CD8-positive, alpha-beta memory T cell (primary cell): Measurements from ENCODE around the gene SSC4D. TPM values are rescaled to one million over a fixed set of nuclear protein-coding genes. Genes with fewer than 3 reads are reported as not detected.
A peak's percentile ranks its signal among the peaks of the same experiment; 100 is the strongest.
"Not testable (repeated sequence)": the region's sequence is repeated elsewhere in the genome, so short reads cannot be mapped to it uniquely, and the experiment has no call there.

ENCODE experiments used
- CTCF ChIA-PET: fragments of 350-600 bp; sonication (Branson Sonifier 250); formaldehyde crosslinking; loops from one replicate; lab custom pipeline; 2021; ENCODE audit warnings: antibody characterized with exemption; lab: Charles Lee
- POLR2A ChIA-PET: fragments of 350-600 bp; sonication (Branson Sonifier 250); formaldehyde crosslinking; loops from one replicate; lab custom pipeline; 2021; ENCODE audit warnings: antibody characterized with exemption; lab: Charles Lee
- DNase-seq, 5 donors: peaks; one replicate each; pipeline versions ENCODE4 v3.0.0 to v3.0.0-alpha.2; 2020 to 2022; ENCODE audit warnings: mixed read lengths in 1 of 5
- H3K27ac ChIP-seq: one replicate; pipeline ENCODE4 v1.7.0; 2013; ENCODE audit warnings: low read depth, mild to moderate bottlenecking, low read length, moderate library complexity
- H3K27me3 ChIP-seq: 2 replicates; pipeline ENCODE4 v1.7.0; 2013; ENCODE audit warnings: low read length, mild to moderate bottlenecking; ENCODE audit not compliant: insufficient read depth, poor library complexity, severe bottlenecking
- H3K36me3 ChIP-seq: 2 replicates; pipeline ENCODE4 v1.7.0; 2013; ENCODE audit warnings: mild to moderate bottlenecking, low read length, moderate library complexity; ENCODE audit not compliant: insufficient read depth
- H3K4me1 ChIP-seq: 2 replicates; pipeline ENCODE4 v1.7.0; 2013; ENCODE audit warnings: mild to moderate bottlenecking, low read length, moderate library complexity; ENCODE audit not compliant: insufficient read depth
- H3K4me3 ChIP-seq: 2 replicates; pipeline ENCODE4 v1.7.0; 2013; ENCODE audit warnings: mild to moderate bottlenecking, low read length
- H3K9me3 ChIP-seq: 2 replicates; pipeline ENCODE4 v1.7.0; 2013; ENCODE audit warnings: mild to moderate bottlenecking, low read length
- H3K27ac Mint-ChIP-seq, 8 donors: one replicate each; pipeline ENCODE4 v1.8.0; 2020 to 2021; ENCODE audit warnings: mixed read lengths in 8 of 8, mild to moderate bottlenecking in 6 of 8, inconsistent platforms in 3 of 8, moderate library complexity in 3 of 8
- H3K27me3 Mint-ChIP-seq, 2 donors: one replicate each; pipeline ENCODE4 v1.8.0; 2020 to 2021; ENCODE audit warnings: mixed read lengths in 2 of 2, mild to moderate bottlenecking in 1 of 2, moderate library complexity in 1 of 2
- H3K36me3 Mint-ChIP-seq, 3 donors: one replicate each; pipeline ENCODE4 v1.8.0; 2020 to 2021; ENCODE audit warnings: mixed read lengths in 3 of 3, inconsistent platforms in 1 of 3, mild to moderate bottlenecking in 1 of 3
- H3K4me1 Mint-ChIP-seq, 3 donors: one replicate each; pipeline ENCODE4 v1.8.0; 2020 to 2021; ENCODE audit warnings: mixed read lengths in 3 of 3, inconsistent platforms in 1 of 3, mild to moderate bottlenecking in 1 of 3
- H3K4me3 Mint-ChIP-seq, 7 donors: one replicate each; pipeline ENCODE4 v1.8.0; 2020 to 2021; ENCODE audit warnings: mixed read lengths in 7 of 7, mild to moderate bottlenecking in 6 of 7, moderate library complexity in 4 of 7, inconsistent platforms in 2 of 7
- H3K9me3 Mint-ChIP-seq, 5 donors: one replicate each; pipeline ENCODE4 v1.8.0; 2020 to 2022; ENCODE audit warnings: mixed read lengths in 5 of 5, mild to moderate bottlenecking in 3 of 5, moderate library complexity in 2 of 5, inconsistent platforms in 1 of 5
- polyA plus RNA-seq: library from polyadenylated mRNA; unstranded; fragments of 300-500 nt; fragmentation: Illumina TruSeq; gene quantifications from one replicate; pipeline ENCODE4 v1.2.3, GENCODE V29; 2021
- total RNA-seq, 2 experiments: library from RNA; stranded (reverse); gene quantifications; one replicate each; pipeline ENCODE4 v1.2.3, GENCODE V29; 2021

SSC4D gene
- total and polyA plus RNA-seq, 3 experiments from 2014 or later, result 0.17 to 0.55 (median 0.35) TPM

DNA sequence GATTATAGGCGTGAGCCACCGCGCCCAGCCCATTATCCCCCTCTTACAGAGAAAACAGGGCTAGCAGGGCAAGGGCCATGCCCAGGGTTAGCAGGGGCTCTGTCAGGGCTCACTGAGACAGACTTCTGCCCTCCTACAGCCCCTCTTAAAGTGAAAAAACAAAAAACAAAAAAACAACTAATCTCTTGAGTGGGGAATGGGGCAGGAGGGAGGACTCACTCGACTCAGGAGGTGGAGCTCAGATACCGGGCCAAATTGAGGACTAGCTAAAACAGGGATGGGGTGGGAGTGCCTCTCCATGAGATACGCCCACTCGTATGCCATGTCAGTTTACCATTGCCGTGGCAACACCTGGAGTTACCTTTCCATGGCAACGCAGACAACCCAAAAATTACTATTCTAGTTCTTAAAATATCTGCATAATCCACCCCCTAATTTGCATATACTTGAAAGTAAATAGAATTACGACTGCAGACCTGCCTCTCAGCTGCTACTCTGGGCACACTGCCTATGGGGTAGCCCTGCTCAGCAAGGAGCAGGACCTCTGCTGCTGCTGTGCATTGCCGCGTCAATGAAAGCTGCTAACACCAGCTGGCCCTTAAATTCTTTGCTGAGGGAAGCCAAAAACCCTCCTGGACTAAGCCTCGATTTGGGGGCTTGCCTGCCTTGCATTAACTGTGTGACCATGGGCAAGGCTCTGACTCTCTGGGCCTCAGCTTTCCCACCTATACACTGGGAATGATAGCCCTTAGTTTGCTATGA lies 13.4 kb downstream of the SSC4D start:
- no peak overlapping the region for H3K27ac ChIP-seq
- ChIA-PET POLR2A (no interaction called here), CTCF (no interaction called here)
- H3K4me1 ChIP-seq, result peaks cover 21% of the 10 kb centered on the region
- Mint-ChIP-seq H3K27ac (peak overlapping the region in 2 of 8 donors; percentile 39 to 50), H3K9me3 (no peaks in the 10 kb centered on the region), H3K4me1 (peaks cover 10 to 31% (median 22%) of the 10 kb centered on the region in 3 donors), H3K27me3 (peaks cover 0 to 2% of the 10 kb centered on the region in 2 donors), H3K4me3 (peak overlapping the region in 4 of 7 donors; percentile 8 to 75 (median 26)), H3K36me3 (peaks cover 0 to 3% (median 0%) of the 10 kb centered on the region in 3 donors)
- DNase-seq, result no peak
- H3K36me3 ChIP-seq, result no peaks in the 10 kb centered on the region
- no peaks in the 10 kb centered on the region for H3K27me3 ChIP-seq
- H3K4me3 ChIP-seq, result no peak overlapping the region
- H3K9me3 ChIP-seq, result no peaks in the 10 kb centered on the region

DNA sequence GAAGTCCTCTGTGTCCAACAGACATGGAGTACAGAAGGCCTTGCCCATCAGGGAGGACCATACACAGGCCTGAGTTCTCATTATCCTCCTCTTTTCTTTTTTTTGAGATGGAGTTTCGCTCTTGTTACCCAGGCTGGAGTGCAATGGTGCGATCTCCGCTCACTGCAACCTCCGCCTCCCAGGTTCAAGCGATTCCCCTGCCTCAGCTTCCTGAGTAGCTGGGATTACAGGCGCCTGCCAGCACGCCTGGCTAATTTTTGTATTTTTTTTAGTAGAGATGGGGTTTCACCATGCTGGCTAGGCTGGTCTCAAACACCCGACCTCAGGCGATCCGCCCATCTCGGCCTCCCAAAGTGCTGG lies 13.9 kb downstream of the SSC4D start:
- CTCF ChIA-PET, result interaction anchor here (1.0 kb wide), 1 partner anchor 36 kb away, joined by 3 read pairs; no protein-coding TSS in a partner anchor
- not testable (repeated sequence) for H3K9me3 Mint-ChIP-seq

DNA sequence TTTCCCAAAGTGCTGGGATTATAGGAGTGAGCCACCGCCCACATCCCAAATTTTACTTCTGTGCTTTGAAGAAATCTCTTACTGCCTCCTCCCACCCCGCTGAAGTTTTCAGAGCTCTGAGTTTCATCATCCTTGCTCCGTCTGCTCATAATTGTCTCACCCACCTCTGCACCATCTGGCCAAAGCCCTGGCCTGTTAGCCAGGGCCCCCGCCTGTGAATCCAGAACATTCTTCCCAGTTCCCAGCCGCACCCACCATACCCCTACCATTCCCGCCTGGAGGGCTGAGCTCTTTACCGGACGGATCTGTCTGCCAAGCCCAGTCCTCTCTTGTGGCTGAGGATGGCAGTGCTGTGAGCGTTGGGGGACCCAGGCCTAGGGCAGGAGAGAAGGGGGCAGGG lies 14.5 kb downstream of the SSC4D start:
- H3K9me3 Mint-ChIP-seq, result no peaks in the 10 kb centered on the region
- CTCF ChIA-PET, result interaction anchor here (1.0 kb wide), 1 partner anchor 35 kb away, joined by 3 read pairs; no protein-coding TSS in a partner anchor
- peaks cover 0 to 2% of the 10 kb centered on the region in 2 donors for H3K27me3 Mint-ChIP-seq

More for the DNA sequence above, 13.9 kb downstream of the SSC4D start:
- peaks cover 10 to 31% (median 22%) of the 10 kb centered on the region in 3 donors for H3K4me1 Mint-ChIP-seq
- H3K9me3 ChIP-seq, POLR2A ChIA-PET, H3K36me3 Mint-ChIP-seq, DNase-seq, H3K4me3 ChIP-seq, H3K27ac ChIP-seq, H3K27me3 ChIP-seq, H3K27me3 Mint-ChIP-seq, H3K36me3 ChIP-seq: not testable (repeated sequence)
- H3K4me1 ChIP-seq, result peaks cover 21% of the 10 kb centered on the region
- peak overlapping the region in 1 of 8 donors; percentile 64 for H3K27ac Mint-ChIP-seq
- H3K4me3 Mint-ChIP-seq, result peak overlapping the region in 3 of 7 donors; percentile 23 to 81 (median 27)

DNA sequence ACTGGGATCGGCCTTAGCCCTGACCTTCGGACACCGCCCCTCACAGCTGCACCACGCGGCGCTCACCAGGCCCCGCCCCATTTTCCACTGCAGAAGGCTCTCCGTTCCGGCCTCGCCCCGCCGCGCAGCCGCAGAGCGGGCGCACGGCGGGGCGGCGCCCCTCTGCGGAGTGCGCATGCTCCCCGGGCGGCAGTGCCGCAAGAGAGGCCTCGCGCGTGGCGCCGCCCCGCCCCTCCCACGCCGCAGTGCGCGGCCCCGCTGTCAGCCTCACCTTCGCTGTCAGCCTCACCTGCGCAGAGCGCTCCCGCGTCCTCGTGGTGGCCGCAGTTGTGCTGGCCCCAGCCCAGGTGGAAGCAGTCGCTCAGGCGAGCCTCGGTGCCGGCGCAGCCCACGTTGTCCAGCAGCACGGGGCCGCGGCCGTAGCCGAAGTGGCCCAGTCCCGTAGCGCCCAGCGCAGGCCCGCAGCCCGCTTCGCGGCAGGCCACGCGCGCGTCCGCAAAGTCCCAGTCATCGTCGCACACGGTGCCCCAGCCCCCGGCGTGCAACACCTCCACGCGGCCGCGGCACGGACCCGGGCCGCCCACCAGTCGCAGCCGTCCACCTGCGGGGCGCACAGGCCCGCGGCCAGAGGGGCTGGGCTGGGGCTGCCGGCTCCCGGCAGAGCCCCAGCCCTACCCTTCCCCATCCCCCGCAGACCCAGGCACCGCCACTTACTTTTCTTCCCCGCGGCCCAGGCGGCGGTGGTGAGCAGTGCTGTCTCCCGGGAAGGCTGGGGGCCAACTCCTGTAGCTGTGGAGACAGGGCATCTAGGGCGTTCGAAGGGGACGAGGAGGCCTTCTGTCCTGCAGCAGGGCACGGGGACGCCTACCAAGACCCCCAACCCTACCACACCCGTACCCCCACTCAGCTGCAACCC lies 16.1 kb downstream of the SSC4D start:
- Histone ChIP-seq H3K36me3 (no peaks in the 10 kb centered on the region), H3K4me3 (peak overlapping the region; percentile 42), H3K27me3 (no peaks in the 10 kb centered on the region), H3K4me1 (peaks cover 21% of the 10 kb centered on the region), H3K9me3 (no peaks in the 10 kb centered on the region), H3K27ac (peak overlapping the region; percentile 53)
- CTCF ChIA-PET, result interaction anchor here (1.2 to 2.1 kb wide), 3 partner anchors 9 to 75 kb away, joined by 4 to 5 read pairs (median 4); no protein-coding TSS in a partner anchor
- Mint-ChIP-seq H3K27ac (peak overlapping the region; percentile 76 to 95 (median 91)), H3K36me3 (peaks cover 0 to 3% (median 0%) of the 10 kb centered on the region in 3 donors), H3K4me3 (peak overlapping the region; percentile 82 to 92 (median 89)), H3K27me3 (peaks cover 0 to 2% of the 10 kb centered on the region in 2 donors), H3K9me3 (no peaks in the 10 kb centered on the region), H3K4me1 (peaks cover 10 to 27% (median 22%) of the 10 kb centered on the region in 3 donors)
- POLR2A ChIA-PET, result interaction anchor here (0.7 to 1.8 kb wide), 3 partner anchors 35 to 75 kb away, joined by 3 to 11 read pairs (median 4); partner anchors contain the start of gene YWHAG
- DNase-seq, result peak; percentile 87 to 92 (median 88)

More for the DNA sequence above, 14.5 kb downstream of the SSC4D start:
- no peaks in the 10 kb centered on the region for H3K27me3 ChIP-seq
- no peak for DNase-seq
- Mint-ChIP-seq H3K36me3 (peaks cover 0 to 3% (median 0%) of the 10 kb centered on the region in 3 donors), H3K4me3 (peak overlapping the region in 3 of 7 donors; percentile 28 to 81 (median 61)), H3K27ac (peak overlapping the region in 1 of 8 donors; percentile 2), H3K4me1 (peaks cover 10 to 31% (median 22%) of the 10 kb centered on the region in 3 donors)
- H3K27ac ChIP-seq, result no peak overlapping the region
- no peak overlapping the region for H3K4me3 ChIP-seq
- POLR2A ChIA-PET, result no interaction called here
- no peaks in the 10 kb centered on the region for H3K9me3 ChIP-seq
- H3K36me3 ChIP-seq, result no peaks in the 10 kb centered on the region
- H3K4me1 ChIP-seq, result peaks cover 21% of the 10 kb centered on the region

DNA sequence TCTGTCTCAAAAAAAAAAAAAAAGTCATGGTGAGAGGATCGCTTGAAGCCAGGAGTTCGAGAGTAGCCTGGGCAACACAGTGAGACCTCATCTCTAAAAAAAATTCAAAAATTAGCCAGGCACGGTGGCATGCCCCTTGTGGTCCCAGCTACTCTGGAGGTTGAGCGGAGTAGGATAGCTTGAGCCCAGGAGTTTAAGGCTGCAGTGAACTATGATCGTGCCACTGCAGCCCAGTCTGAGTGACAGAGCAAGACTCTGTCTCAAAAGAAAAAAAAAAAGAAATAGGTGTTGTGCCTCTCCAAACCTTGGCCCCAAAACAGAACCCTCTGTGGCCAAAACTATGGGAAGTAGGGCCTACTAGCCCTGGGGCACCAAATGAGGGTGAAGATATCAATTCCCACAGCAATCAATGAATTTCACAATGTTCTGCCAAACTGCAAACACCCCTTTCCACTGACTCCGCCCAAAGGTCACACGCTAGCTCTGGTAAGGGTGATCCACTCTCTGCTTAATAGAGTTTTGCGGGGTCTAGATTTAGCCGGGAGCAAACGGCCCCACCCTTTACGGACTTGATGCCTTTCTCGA lies 16.9 kb downstream of the SSC4D start:
- Histone ChIP-seq H3K27ac (peak overlapping the region; percentile 53), H3K36me3 (no peaks in the 10 kb centered on the region), H3K4me3 (peak overlapping the region; percentile 42), H3K4me1 (peaks cover 21% of the 10 kb centered on the region), H3K27me3 (no peaks in the 10 kb centered on the region), H3K9me3 (no peaks in the 10 kb centered on the region)
- H3K4me1 Mint-ChIP-seq, result peaks cover 6 to 22% (median 17%) of the 10 kb centered on the region in 3 donors
- H3K27me3 Mint-ChIP-seq, result peaks cover 0 to 2% of the 10 kb centered on the region in 2 donors
- peak overlapping the region; percentile 82 to 92 (median 89) for H3K4me3 Mint-ChIP-seq
- DNase-seq, result no peak
- no peaks in the 10 kb centered on the region for H3K9me3 Mint-ChIP-seq
- peak overlapping the region in 7 of 8 donors; percentile 80 to 95 (median 92) for H3K27ac Mint-ChIP-seq
- CTCF ChIA-PET, result interaction anchor here (1.2 to 2.1 kb wide), 3 partner anchors 8 to 74 kb away, joined by 4 to 5 read pairs (median 4); no protein-coding TSS in a partner anchor
- H3K36me3 Mint-ChIP-seq, result peaks cover 0 to 3% (median 0%) of the 10 kb centered on the region in 3 donors
- POLR2A ChIA-PET, result interaction anchor here (0.7 to 1.8 kb wide), 3 partner anchors 34 to 74 kb away, joined by 3 to 11 read pairs (median 4); partner anchors contain the start of gene YWHAG

DNA sequence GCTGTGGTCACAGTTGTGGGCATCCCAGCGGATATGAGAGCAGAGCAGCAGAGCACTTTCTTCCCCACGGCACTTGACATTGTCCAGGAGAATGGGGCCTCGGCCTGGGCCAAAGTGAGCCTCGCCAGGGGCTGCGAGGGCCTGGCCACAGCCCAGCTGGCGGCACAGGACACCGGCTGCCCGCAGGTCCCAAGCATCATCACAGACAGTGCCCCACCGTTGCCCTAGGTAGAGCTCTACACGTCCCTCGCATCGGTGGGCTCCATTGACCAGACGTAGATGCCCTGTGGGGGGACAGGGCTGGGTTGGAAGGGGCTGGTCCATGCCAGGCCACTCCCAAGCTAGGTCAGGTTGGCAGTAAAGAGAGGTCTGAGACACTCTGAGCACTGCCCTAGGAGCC lies 19.4 kb downstream of the SSC4D start:
- ChIA-PET CTCF (no interaction called here), POLR2A (no interaction called here)
- H3K4me3 ChIP-seq, result no peak overlapping the region
- no peaks in the 10 kb centered on the region for H3K36me3 ChIP-seq
- Mint-ChIP-seq H3K27me3 (peaks cover 0 to 2% of the 10 kb centered on the region in 2 donors), H3K4me1 (peaks cover 6 to 11% (median 8%) of the 10 kb centered on the region in 3 donors), H3K27ac (no peak overlapping the region), H3K36me3 (peaks cover 0 to 3% (median 0%) of the 10 kb centered on the region in 3 donors), H3K4me3 (peak overlapping the region in 2 of 7 donors; percentile 3 to 50), H3K9me3 (no peaks in the 10 kb centered on the region)
- no peak overlapping the region for H3K27ac ChIP-seq
- no peaks in the 10 kb centered on the region for H3K9me3 ChIP-seq
- DNase-seq, result no peak
- H3K4me1 ChIP-seq, result peaks cover 12% of the 10 kb centered on the region
- no peaks in the 10 kb centered on the region for H3K27me3 ChIP-seq

DNA sequence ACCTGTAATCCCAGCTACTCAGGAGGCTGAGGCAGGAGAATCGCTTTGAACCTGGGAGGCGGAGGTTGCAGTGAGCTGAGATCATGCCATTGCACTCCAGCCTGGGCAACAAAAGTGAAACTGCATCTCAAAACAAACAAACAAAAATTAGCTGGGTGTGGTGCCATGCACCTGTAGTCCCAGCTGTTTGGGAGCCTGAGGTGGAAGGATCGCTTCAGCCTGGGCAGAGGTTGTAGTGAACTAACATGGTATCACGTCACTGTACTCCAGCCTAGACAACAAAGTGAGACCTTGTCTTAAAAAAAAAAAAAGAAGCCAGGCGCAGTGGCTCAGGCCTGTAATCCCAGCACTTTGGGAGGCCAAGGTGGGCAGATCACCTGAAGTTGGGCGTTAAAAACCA lies 21.7 kb downstream of the SSC4D start:
- H3K9me3 ChIP-seq, H3K4me1 ChIP-seq, H3K27me3 ChIP-seq, DNase-seq, H3K4me3 ChIP-seq, H3K4me3 Mint-ChIP-seq, H3K9me3 Mint-ChIP-seq, H3K27ac ChIP-seq, H3K27me3 Mint-ChIP-seq, H3K4me1 Mint-ChIP-seq, H3K27ac Mint-ChIP-seq, H3K36me3 Mint-ChIP-seq, POLR2A ChIA-PET, H3K36me3 ChIP-seq: not testable (repeated sequence)
- CTCF ChIA-PET, result interaction anchor here (0.8 kb wide), 1 partner anchor 29 kb away, joined by 3 read pairs; the partner anchor contains the start of gene YWHAG
